Dendritic cell treated with granulocyte-macrophage colony-stimulating factor and Interleukin-4, amounts not matched to agents 40 ng/mL and 50 ng/mL, for 4 days (primary cell): ENCODE results near the gene RBFOX2.
"Not testable (repeated sequence)": the region's sequence is repeated elsewhere in the genome, so short reads cannot be mapped to it uniquely, and the experiment has no call there.

Source experiments
- H3K27ac Mint-ChIP-seq: one replicate; pipeline ENCODE4 v1.8.0; 2022; ENCODE audit warnings: mild to moderate bottlenecking, mixed read lengths
- H3K27me3 Mint-ChIP-seq: one replicate; pipeline ENCODE4 v1.8.0; 2022; ENCODE audit warnings: mild to moderate bottlenecking, mixed read lengths
- H3K36me3 Mint-ChIP-seq: one replicate; pipeline ENCODE4 v1.8.0; 2022; ENCODE audit warnings: low read depth, mixed read lengths
- H3K4me1 Mint-ChIP-seq: one replicate; pipeline ENCODE4 v1.8.0; 2022; ENCODE audit warnings: low read depth, mixed read lengths
- H3K4me3 Mint-ChIP-seq: one replicate; pipeline ENCODE4 v1.8.0; 2022; ENCODE audit warnings: mild to moderate bottlenecking, moderate library complexity, mixed read lengths
- H3K9me3 Mint-ChIP-seq: one replicate; pipeline ENCODE4 v1.8.0; 2022; ENCODE audit warnings: mixed read lengths
- intact Hi-C: fragments of 100-400 bp; cut with micrococcal nuclease; formaldehyde crosslinking; loops from one replicate; pipeline ENCODE4 v1.15.0; 2022

RBFOX2 gene

GRCh38 chr22:36055376-36056295, 27.0 kb upstream of the RBFOX2 start:
- H3K36me3 Mint-ChIP-seq, result no peaks in the 10 kb centered on the region
- no peaks in the 10 kb centered on the region for H3K4me1 Mint-ChIP-seq
- intact Hi-C loops, result no loop called here
- peaks cover 9% of the 10 kb centered on the region for H3K27me3 Mint-ChIP-seq
- no peaks in the 10 kb centered on the region for H3K9me3 Mint-ChIP-seq
- no peak overlapping the region for H3K27ac Mint-ChIP-seq
- no peak overlapping the region for H3K4me3 Mint-ChIP-seq

- intact Hi-C loops, H3K27ac Mint-ChIP-seq, H3K4me3 Mint-ChIP-seq, H3K4me1 Mint-ChIP-seq, H3K36me3 Mint-ChIP-seq, H3K9me3 Mint-ChIP-seq: not testable (repeated sequence)
- peaks cover 12% of the 10 kb centered on the region for H3K27me3 Mint-ChIP-seq
Measured at GRCh38 chr22:36054446-36054845, 25.8 kb upstream of the RBFOX2 start.

DNA sequence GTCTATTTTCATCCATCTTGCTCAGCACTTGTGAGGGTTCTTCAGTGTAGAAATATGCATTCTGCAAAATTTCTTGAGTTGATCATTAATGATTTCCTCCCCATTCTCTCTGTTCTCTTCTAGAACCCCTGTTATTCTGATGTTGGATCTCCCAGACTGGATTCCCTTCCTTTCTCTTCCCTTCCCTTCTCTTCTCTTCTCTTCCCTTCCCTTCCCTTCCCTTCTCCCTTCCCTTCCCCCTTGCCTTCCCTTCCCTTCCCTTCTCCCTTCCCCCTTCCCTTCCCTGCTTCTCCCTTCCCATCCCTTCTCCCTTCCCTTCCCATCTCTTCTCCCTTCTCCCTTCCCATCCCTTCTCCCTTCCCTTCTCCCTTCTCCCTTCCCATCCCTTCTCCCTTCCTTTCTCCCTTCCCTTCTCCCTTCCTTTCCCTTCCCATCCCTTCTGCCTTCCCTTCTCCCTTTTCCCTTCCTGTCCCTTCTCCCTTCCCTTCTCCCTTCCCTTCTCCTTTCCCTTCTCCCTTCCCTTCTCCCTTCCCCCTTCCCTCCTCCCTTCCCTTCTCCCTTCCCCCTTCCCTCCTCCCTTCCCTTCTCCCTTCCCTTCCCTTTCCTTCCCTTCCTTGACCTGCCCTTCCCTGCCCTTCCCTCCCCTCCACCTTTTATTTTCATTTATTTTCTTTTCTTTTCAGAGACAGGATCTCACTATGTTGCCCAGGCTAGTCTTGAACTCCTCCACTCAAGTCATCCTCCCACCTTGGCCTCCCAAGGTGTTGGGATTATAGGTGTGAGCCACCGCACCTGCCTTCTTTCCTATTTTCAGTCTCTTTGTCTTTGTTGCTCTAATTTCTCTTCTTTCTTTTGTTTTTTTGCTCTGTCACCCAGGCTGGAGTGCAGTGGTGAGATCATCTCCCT, 24.9 kb upstream of the RBFOX2 start:
- no peaks in the 10 kb centered on the region for H3K4me1 Mint-ChIP-seq
- intact Hi-C loops, result no loop called here
- H3K4me3 Mint-ChIP-seq, result no peak overlapping the region
- no peaks in the 10 kb centered on the region for H3K36me3 Mint-ChIP-seq
- no peak overlapping the region for H3K27ac Mint-ChIP-seq
- H3K9me3 Mint-ChIP-seq, result no peaks in the 10 kb centered on the region
- peaks cover 12% of the 10 kb centered on the region for H3K27me3 Mint-ChIP-seq

DNA sequence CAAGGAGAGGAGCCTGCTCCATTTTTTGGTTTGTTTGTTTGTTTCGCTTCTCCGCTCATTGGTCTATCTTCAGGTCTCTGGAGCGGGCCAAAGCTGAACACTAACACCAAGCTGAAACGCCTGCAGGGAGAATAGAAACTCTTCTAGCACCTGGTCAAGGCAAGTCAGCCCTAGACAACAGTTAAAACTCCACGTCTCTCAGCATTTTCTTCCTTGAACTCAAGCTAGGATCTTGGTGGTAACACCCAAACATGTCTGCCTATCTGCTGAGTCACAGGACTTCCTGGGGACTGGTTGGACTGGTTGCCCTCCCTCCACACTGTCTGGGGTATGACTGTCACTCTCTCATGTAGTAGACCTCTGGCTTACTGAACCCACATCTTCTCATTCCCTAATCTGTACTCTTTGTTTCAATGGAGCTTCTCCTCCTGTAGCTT, 23.9 kb upstream of the RBFOX2 start:
- intact Hi-C loops, result no loop called here
- H3K4me3 Mint-ChIP-seq, result no peak overlapping the region
- H3K27me3 Mint-ChIP-seq, result peaks cover 10% of the 10 kb centered on the region
- H3K27ac Mint-ChIP-seq, result no peak overlapping the region
- H3K9me3 Mint-ChIP-seq, result no peaks in the 10 kb centered on the region
- H3K36me3 Mint-ChIP-seq, result no peaks in the 10 kb centered on the region
- no peaks in the 10 kb centered on the region for H3K4me1 Mint-ChIP-seq

DNA sequence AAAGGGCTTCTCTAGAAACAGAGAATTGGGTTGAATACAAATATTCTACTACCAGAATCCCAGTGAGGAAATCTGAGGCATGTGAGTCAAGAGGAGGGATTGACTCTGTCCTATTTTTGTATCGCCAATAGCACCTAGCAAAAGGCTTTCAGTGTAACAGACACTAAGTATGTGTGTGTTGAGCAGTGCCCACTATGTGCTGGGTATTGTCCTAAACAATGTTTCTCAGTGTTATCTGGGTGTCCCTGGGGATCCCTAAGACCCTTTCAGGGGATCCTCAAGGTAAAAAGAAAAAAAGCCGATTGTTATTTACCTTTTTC, 21.0 kb upstream of the RBFOX2 start:
- intact Hi-C loops, result no loop called here
- no peak overlapping the region for H3K27ac Mint-ChIP-seq
- H3K27me3 Mint-ChIP-seq, result peaks cover 2% of the 10 kb centered on the region
- H3K36me3 Mint-ChIP-seq, result no peaks in the 10 kb centered on the region
- no peaks in the 10 kb centered on the region for H3K4me1 Mint-ChIP-seq
- H3K4me3 Mint-ChIP-seq, result no peak overlapping the region
- H3K9me3 Mint-ChIP-seq, result no peaks in the 10 kb centered on the region

GRCh38 chr22:36048911-36049677, 20.5 kb upstream of the RBFOX2 start:
- Mint-ChIP-seq H3K36me3 (no peaks in the 10 kb centered on the region), H3K4me1 (no peaks in the 10 kb centered on the region), H3K9me3 (no peaks in the 10 kb centered on the region), H3K27me3 (peaks cover 2% of the 10 kb centered on the region), H3K4me3 (no peak overlapping the region), H3K27ac (no peak overlapping the region)
- intact Hi-C loops, result no loop called here

- H3K27ac Mint-ChIP-seq, H3K9me3 Mint-ChIP-seq, H3K27me3 Mint-ChIP-seq, intact Hi-C loops, H3K4me1 Mint-ChIP-seq, H3K36me3 Mint-ChIP-seq, H3K4me3 Mint-ChIP-seq: not testable (repeated sequence)
Measured at GRCh38 chr22:36044517-36044916, 15.9 kb upstream of the RBFOX2 start.

DNA sequence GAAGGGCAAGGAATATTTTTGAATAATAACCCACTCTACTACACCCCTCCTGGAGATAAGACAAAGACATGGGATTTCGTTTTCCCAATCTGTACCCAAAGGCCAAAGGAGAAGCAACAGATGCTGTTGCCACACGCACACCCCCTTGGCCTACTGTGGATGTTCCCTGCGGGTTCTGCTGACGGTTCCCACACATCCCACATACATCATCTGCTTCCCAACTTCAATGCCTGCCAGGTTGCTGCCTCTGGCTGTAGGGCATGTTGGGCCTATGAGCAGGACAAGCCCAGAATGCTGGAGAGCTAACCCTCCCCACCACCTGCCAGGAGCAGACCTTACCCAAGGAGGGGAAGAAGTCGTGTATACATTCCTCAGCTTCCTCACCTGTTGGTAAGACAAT, 13.6 kb upstream of the RBFOX2 start:
- peaks cover 18% of the 10 kb centered on the region for H3K27me3 Mint-ChIP-seq
- intact Hi-C loops, result no loop called here
- H3K9me3 Mint-ChIP-seq, result peaks cover 13% of the 10 kb centered on the region
- no peaks in the 10 kb centered on the region for H3K4me1 Mint-ChIP-seq
- H3K4me3 Mint-ChIP-seq, result no peak overlapping the region
- H3K36me3 Mint-ChIP-seq, result no peaks in the 10 kb centered on the region
- no peak overlapping the region for H3K27ac Mint-ChIP-seq

- Mint-ChIP-seq H3K27ac (no peak overlapping the region), H3K4me3 (no peak overlapping the region), H3K27me3 (peaks cover 27% of the 10 kb centered on the region), H3K36me3 (no peaks in the 10 kb centered on the region), H3K4me1 (no peaks in the 10 kb centered on the region), H3K9me3 (peaks cover 13% of the 10 kb centered on the region)
- intact Hi-C loops, result no loop called here
Measured at GRCh38 chr22:36039125-36039524, 10.5 kb upstream of the RBFOX2 start.

- intact Hi-C loops, result no loop called here
- H3K27ac Mint-ChIP-seq, result no peak overlapping the region
- H3K4me1 Mint-ChIP-seq, result no peaks in the 10 kb centered on the region
- H3K4me3 Mint-ChIP-seq, result no peak overlapping the region
- peaks cover 13% of the 10 kb centered on the region for H3K9me3 Mint-ChIP-seq
- no peaks in the 10 kb centered on the region for H3K36me3 Mint-ChIP-seq
- peaks cover 32% of the 10 kb centered on the region for H3K27me3 Mint-ChIP-seq
Measured at GRCh38 chr22:36037102-36037758, 8.6 kb upstream of the RBFOX2 start.

- no peak overlapping the region for H3K27ac Mint-ChIP-seq
- H3K9me3 Mint-ChIP-seq, result peaks cover 13% of the 10 kb centered on the region
- peaks cover 35% of the 10 kb centered on the region for H3K27me3 Mint-ChIP-seq
- intact Hi-C loops, result no loop called here
- no peak overlapping the region for H3K4me3 Mint-ChIP-seq
- no peaks in the 10 kb centered on the region for H3K36me3 Mint-ChIP-seq
- no peaks in the 10 kb centered on the region for H3K4me1 Mint-ChIP-seq
Measured at GRCh38 chr22:36036167-36036624, 7.6 kb upstream of the RBFOX2 start.

DNA sequence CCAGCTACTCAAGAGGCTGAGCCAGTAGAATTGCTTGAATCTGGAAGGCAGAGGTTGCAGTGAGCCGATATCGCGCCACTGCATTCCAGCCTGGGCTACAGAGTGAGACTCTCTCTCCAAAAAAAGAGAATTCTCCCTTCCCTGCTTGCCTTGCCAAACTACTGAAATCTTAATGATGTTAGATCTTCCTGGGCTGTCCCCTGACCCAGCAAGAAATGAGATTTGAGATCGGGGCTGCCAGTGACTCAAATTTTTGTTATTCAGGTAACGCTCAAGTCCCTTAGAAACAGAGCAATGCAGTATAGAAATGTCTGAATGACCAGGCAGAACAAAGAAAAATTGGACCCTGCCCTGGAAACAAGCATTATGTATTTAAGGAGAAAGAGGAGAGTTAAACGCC, 4.0 kb upstream of the RBFOX2 start:
- Mint-ChIP-seq H3K9me3 (no peaks in the 10 kb centered on the region), H3K27ac (no peak overlapping the region), H3K27me3 (peaks cover 53% of the 10 kb centered on the region), H3K4me3 (no peak overlapping the region), H3K36me3 (no peaks in the 10 kb centered on the region), H3K4me1 (peaks cover 14% of the 10 kb centered on the region)
- intact Hi-C loops, result no loop called here

GRCh38 chr22:36029406-36029755, 757 bp upstream of the RBFOX2 start:
- peaks cover 67% of the 10 kb centered on the region for H3K27me3 Mint-ChIP-seq
- H3K27ac Mint-ChIP-seq, result no peak overlapping the region
- peaks cover 17% of the 10 kb centered on the region for H3K4me1 Mint-ChIP-seq

More at GRCh38 chr22:36029406-36029755, 757 bp upstream of the RBFOX2 start:
- H3K9me3 Mint-ChIP-seq, result no peaks in the 10 kb centered on the region
- intact Hi-C loops, result no loop called here
- H3K4me3 Mint-ChIP-seq, result peak overlapping the region; percentile 75
- H3K36me3 Mint-ChIP-seq, result no peaks in the 10 kb centered on the region
